HG03575 (cell line): ENCODE measurements around the gene DHX30.
"Not testable (repeated sequence)": the region's sequence is repeated elsewhere in the genome, so short reads cannot be mapped to it uniquely, and the experiment has no call there.

Experiments
- ATAC-seq: cut with Tn5 transposase; IDR thresholded peaks from one replicate; pipeline ENCODE4 v1.9.1; 2021; ENCODE audit not compliant: unreplicated experiment, insufficient number of reproducible peaks, low FRiP score; ENCODE audit errors: extremely low read depth

Gene DHX30

DNA sequence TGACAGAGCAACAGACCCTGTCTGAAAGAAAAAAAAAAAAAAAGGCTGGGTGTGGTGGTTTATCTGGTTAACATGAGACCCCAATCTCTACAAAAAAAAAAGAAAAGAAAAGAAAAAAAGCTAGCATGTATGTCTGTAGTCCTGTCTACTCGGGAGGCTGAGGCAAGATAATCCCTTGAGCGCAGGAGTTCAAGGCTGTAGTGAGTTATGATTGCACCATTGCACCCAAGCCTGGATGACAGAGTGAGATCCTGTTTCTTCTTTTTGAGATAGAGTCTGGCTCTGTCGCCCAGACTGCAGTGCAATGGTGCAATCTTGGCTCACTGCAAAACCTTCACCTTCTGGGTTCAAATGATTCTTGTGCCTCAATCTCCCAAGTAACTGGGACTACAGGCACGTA, 8.4 kb upstream of the DHX30 start:
- no peak for ATAC-seq

DNA sequence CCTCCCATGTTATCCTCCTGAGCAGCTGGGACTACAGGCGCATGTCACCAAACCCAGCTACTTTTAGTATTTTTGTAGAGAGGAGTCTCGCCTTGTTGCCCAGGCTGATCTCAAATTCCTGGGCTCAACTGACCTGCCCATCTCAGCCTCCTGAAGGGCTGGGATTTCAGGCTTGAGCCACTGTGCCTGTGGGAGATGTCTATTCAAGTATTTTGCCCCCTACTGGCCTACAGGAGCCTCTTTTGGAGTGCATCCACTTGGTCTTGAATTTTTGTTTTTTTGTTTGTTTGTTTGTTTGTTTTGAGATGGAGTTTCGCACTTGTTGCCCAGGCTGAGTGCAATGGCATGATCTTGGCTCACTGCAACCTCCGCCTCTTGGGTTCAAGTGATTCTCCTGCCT, 3.2 kb upstream of the DHX30 start:
- no peak for ATAC-seq

DNA sequence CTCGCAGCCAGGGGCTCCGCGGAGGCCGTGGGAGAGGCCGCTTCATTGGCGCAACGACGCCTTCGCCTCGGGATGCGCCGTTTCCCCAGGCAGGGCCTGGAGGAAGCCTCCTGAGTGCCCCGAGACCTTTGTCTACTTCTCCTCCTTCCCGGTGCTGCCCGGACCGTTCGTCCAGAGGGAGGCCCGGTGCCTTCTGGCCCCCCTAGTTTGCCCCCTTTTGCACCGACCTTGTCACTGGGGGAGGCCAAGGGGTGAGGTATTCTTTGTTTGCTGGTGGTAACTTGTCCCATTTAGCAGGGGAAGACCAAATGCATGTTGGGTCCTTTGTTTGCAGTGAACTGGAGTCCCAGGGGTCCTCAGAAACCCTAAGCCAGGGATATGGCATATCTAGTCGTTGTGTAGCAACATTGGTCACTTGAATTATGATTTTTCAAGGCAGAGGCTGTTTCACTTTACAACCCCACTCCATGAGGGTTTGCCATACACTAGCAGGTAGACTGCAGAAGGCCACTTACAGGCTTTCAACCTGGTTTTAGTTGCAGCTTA, 615 bp downstream of the DHX30 start:
- no peak for ATAC-seq

DNA sequence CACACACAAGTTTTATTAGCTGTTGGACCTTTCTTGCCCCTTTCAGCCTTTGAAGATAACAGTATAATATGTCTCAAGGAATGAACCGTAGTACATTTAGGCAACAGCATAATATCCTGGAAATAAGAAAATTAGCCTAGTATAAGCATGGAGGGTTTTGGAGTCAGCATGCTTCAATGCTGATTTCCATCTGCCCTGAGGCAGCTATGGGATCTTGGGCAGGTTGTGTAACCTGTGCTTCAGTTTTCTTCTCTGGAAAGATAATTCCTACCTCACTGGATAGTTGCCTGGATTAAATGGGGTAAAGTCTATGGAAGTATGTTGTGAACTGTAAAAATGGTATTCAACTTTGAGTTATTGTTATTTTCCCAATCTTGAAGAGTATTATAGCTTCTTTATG, 1.6 kb downstream of the DHX30 start:
- ATAC-seq, result no peak

DNA sequence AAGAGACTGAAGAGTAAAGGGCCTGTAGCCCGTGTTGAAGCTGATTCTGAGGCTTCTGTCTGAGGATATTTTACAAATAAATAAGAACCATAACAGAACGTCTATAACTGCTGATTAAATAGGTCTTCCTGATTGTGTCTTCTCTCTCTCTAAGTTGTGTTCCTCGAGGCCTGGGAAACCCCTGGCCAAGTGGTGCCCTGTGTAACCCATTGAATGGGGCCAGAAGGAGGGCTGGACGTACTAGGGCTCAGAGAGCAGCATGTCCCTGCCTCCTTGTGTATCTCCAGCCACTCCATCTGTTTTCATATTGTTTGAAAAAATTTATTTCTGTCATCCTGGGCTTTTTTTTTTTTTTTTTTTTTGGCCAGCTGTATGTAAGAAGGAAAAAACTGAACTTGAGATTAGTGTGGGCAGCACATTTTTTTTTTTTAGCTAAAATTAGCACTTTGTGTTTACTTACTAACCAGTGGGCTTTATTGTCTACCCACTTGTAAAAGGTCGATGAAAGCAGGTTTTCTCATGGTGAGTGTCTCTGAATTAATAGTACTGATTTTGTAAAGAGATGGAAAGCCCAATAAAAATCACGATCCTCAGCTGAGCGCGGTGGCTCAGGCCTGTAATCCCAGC, 10.7 kb downstream of the DHX30 start:
- no peak for ATAC-seq

DNA sequence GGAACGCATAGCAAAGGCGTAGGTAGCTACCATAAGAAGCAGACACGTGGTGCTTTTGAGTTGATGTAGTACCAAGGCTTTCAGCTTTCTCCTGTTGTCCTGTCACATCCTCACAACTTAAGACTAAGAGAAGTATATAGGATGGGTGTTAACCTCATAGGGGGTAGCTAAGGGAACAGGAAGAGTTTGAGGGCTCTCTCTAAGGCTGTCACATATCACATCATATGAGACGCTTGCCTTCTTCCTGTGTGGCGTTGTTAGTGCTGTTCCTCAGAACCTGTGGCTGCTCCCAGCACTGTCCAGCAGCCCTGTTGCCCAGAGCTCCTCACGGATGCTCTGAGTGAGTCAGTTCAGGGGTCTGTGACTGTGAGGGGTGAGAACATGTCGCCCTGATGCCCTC, 14.7 kb downstream of the DHX30 start:
- ATAC-seq, result no peak

DNA sequence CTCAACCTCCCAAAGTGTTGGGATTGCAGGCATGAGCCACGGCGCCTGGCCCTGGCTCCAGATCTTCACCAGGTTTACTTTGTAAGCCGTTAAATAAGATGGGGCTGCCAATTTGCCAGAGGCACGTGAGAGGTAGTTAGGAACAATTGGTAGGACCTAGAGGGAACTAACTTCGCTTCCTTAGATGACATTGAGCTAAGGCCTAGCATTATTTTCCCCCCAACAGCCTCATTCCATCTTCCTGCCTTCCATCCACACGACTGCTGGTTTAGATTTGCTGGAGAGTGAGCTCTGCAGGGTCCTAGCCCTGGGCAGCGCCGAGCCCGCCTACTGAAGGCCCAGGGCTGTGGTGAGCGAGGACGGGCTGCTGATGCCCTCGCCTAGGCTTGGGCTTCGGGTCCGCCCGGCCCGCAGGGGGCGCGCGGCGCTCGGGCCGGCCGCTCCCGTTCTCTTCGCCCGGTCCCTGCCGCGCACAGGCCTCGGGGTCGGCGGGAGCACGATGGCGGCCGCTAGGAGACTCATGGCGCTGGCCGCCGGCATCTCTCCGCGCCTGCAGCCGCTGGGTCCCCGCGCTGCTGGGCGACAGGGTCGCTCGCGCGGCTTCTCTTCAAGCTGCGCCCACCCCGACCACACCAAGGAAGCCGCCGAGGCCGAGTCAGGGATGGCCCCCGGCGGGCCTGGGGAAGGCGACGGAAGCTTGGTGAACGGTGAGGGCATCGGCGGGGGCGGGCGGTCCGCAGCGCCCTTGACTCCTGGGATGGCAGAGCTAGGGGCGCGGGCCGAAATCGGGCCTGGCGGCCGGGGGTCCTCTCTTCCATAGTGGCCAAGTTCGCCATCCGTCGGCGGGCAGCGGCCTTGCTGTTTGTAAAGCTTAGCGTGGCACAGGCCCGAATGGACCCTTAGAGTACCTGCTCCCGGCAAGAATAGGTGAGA, 21.9 kb downstream of the DHX30 start:
- ATAC-seq, result no peak

DNA sequence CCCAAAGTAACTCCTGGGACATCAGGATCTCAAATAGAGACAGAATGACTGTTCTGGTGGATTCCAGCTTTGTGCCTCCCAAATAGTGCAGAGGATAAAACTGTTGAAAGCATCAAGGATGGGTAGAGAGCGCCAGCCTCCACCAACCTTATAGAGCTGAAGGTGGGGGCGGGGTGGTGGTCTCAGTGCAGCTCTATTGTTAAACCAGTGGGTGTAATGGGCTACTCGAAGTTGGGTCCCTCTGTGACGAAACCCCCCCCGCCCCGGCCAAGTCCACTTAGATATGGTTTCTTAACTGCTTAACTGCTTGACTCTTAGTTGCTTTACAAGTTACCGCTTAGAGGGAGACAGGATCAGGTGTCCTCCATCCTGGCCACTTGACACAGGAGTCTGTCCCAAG, 22.7 kb downstream of the DHX30 start:
- no peak for ATAC-seq

DNA sequence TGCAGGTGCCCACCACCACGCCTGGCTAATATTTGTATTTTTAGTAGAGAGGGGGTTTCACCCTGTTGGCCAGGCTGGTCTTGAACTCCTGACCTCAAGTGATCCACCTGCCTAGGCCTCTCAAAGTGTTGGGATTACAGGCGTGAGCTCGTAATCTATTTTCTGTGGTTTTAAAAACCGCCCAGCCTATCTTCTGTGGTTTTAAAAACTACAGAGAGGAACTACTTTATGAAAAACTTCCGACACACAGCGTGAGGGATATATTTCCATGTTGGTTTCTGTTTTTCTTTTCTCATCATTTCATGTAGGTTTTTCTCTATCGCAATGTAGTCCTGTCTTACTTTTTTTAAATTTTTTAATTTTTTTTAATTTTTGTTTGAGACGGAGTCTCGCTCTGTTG, 26.5 kb downstream of the DHX30 start:
- ATAC-seq, result not testable (repeated sequence)

DNA sequence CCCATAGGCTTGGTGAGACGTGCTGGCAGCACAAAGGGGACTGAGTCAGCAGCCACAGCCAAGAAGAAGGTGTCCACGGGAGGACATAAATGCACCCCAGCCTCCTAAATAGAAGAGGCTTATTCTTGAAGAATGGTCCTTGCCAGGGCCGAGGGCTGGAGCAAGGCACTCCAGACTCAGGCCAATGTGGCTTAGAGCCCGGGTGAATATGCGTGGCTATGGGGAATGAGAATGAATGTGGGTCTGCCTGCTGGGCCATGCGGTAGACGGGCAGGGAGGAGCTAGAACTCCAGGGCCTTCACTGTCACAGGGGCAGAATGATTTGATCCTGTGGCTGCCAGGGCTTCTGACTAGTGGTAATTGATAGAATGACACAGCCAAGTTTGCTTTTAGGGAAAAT, 34.0 kb downstream of the DHX30 start:
- no peak for ATAC-seq

DNA sequence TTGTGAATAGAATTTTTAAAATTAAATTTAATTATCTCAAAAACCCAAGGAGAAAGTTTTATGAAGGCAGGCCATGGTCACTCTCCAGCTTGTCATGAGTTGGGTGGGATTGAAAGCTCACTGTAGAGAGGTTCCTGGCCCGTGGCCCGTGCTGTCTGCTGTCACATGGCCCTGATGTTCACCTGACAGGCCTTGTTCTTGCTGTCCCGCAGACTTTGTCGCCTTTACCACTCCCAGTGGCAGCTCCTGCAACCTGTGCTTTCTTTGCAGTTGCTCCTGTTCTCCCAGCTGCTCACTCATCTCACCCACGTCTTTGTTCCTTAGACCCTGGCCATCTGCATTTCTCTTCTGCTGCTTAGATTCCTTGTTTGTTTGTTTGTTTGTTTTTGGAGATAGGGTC, 35.6 kb downstream of the DHX30 start:
- no peak for ATAC-seq

DNA sequence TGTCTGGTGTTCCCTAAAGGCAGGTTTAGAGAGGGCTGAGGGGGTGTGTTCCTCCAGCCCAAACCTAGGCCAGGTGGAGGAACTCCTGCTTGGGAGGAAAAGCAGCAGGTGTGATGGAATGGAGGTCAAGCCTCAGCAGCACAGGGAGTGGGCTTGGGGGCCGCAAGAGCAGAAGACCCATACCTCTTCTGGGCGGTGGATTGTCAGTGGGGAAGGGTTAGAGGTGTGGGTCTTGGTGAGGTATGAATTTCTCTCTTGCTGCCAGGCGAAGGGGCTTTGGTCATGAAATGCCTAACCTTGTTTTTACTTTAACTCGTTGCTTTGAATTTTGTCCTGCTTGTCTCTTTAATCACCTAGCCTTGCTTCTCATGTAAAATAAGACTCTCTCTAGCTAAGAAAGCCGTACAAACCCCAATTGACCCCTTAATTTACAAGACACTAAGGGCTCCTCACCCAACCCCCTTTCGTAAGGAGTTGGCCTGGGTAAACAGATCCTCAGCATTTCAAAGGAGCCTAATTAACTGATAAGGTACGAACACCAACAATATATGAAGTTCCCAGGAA, 38.9 kb downstream of the DHX30 start:
- no peak for ATAC-seq

DNA sequence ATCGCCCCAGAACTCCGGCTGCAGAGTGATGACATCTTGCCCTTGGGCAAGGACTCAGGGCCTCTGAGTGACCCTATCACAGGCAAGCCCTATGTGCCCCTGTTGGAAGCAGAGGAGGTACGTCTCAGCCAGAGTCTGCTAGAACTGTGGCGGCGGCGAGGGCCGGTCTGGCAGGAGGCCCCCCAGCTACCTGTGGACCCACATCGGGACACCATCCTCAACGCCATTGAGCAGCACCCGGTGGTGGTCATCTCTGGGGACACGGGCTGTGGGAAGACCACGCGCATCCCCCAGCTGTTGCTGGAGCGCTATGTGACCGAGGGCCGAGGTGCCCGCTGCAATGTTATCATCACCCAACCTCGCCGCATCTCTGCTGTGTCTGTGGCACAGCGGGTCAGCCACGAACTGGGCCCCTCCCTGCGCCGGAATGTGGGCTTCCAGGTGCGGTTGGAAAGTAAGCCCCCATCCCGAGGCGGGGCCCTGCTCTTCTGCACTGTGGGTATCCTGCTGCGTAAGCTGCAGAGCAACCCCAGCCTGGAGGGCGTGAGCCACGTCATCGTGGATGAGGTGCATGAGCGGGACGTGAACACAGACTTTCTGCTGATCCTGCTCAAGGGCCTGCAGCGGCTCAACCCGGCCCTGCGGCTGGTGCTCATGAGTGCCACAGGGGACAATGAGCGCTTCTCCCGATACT, 43.4 kb downstream of the DHX30 start:
- ATAC-seq, result no peak

DNA sequence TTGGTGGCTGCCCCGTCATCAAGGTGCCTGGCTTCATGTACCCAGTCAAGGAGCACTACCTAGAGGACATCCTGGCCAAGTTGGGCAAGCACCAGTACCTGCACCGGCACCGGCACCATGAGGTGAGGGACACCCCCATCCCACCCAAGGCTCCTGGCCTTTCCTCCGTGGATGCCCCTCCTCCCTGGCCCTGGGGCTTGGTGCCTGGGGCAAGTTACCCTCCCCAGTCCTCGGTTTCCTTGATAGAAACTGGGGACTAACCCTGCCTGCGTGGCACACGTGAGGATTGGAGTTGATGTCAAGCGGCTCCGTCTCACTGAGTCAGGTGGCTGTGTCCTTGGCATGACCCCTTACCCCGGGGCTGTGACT, 43.9 kb downstream of the DHX30 start:
- ATAC-seq, result no peak

DNA sequence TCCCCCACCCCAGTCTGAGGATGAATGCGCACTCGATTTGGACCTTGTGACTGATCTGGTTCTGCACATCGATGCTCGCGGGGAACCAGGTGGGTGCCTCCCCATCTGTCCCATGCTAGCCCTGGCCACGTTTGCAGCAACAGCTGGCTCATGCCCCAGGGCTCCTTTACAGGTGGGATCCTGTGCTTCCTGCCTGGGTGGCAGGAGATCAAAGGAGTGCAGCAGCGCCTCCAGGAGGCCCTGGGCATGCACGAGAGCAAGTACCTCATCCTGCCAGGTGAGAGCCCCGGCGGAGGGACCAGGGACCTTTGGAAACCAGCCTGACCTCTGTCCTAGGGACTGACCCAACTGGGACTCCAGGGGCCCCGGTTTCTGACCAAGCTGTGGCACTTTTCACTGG, 44.3 kb downstream of the DHX30 start:
- no peak for ATAC-seq

DNA sequence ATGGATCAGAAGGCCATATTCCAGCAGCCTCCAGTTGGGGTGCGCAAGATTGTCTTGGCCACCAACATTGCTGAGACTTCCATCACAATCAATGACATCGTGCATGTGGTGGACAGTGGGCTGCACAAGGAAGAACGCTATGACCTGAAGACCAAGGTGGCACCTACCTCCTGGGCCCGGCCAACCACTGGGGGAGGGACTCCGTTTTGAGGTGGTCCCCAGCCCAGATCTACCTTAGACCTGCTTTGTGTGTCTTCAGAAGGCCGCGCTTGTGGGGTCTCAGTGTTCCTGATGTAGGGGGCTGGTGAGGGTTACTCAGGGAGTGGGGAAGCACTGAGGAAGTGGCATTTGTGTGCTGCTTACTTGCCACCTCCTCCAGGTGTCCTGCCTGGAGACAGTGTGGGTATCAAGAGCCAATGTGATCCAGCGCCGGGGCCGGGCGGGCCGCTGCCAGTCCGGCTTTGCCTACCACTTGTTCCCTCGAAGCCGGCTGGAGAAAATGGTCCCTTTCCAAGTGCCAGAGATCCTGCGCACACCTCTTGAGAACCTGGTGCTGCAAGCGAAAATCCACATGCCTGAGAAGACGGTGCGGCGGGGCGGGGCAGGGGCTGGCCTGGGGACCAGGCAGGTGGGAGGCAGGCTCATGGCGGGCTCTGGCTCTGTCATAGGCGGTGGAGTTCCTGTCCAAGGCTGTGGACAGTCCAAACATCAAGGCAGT, 45.0 kb downstream of the DHX30 start:
- ATAC-seq, result no peak

DNA sequence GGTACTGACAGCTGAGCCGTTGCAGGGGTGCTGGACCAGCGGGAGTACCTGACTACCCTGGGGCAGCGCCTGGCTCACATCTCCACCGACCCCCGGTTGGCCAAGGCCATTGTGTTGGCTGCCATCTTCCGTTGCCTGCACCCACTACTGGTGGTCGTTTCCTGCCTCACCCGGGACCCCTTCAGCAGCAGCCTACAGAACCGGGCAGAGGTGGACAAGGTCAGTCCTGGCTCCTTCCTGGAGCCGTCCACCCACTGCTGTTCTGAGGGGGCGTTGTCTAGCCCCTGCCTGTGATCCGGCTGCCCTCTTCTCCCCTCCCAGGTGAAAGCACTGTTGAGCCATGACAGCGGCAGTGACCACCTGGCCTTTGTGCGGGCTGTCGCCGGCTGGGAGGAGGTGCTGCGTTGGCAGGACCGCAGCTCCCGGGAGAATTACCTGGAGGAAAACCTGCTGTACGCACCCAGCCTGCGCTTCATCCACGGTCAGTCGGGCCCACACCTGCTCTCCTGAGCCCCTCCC, 45.7 kb downstream of the DHX30 start:
- no peak for ATAC-seq

DNA sequence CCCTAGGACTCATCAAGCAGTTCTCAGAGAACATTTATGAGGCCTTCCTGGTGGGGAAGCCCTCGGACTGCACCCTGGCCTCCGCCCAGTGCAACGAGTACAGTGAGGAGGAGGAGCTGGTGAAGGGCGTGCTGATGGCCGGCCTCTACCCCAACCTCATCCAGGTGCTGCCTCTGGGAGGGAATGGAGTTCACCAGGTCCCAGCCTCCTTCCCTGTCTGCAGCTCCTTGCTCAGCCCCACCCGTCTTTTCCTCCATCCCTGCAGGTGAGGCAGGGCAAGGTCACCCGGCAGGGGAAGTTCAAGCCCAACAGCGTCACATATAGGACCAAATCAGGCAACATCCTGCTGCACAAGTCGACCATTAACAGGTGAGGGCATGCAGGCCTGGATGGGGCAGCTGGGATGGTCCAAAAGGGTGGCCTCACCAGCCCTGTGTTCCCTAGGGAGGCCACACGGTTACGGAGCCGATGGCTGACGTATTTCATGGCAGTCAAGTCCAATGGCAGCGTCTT, 46.3 kb downstream of the DHX30 start:
- ATAC-seq, result no peak
